Measurements from ENCODE around the gene CAMSAP2. TPM values are rescaled to one million over a fixed set of nuclear protein-coding genes. Genes with fewer than 3 reads are reported as not detected.

CAMSAP2 gene
- total and polyA plus RNA-seq, 2 of the 8 experiments (the other 6 are each of a cell fraction or from before 2014, with no cell fraction given): 4.2 to 27.6 TPM

GRCh38 chr1:200714504-200715187 is 24.0 kb upstream of the CAMSAP2 start:
- Histone ChIP-seq H3K79me2 (ENCODE audit: control insufficient read depth in 1 of 2, insufficient read depth in 2 of 2, low read length in 2 of 2) (no peaks in the 10 kb centered on the region), H3K4me3 (ENCODE audit: extremely low read depth in 1 of 4, insufficient read depth in 2 of 4, low read depth in 3 of 4, low read length in 4 of 4) (no peak overlapping the region), H3K23ac (ENCODE audit: insufficient read length) (no peak overlapping the region), H3K56ac (replicated peaks; ENCODE audit: insufficient read length, low read depth, low read length) (no peak overlapping the region), H3K4ac (replicated peaks; ENCODE audit: insufficient read length, low read depth, low read length) (no peak overlapping the region), H2BK120ac (replicated peaks; ENCODE audit: low read depth, low read length) (no peak overlapping the region), H2BK20ac (ENCODE audit: low read length) (no peak overlapping the region), H2AFZ (ENCODE audit: low read length) (no peak overlapping the region), H3K4me2 (ENCODE audit: insufficient read depth in 1 of 2, low read depth in 2 of 2, low read length in 2 of 2) (no peak overlapping the region), H4K20me1 (replicated peaks in 1 of 2; ENCODE audit: control insufficient read depth in 1 of 2, insufficient read depth in 2 of 2, low read length in 2 of 2) (no peaks in the 10 kb centered on the region), H2AK5ac (ENCODE audit: low read depth, low read length) (no peak overlapping the region), H2BK5ac (ENCODE audit: low read depth, low read length) (no peak overlapping the region), H3K14ac (ENCODE audit: insufficient read length) (no peak overlapping the region), H3K4me1 (replicated peaks in 1 of 4; ENCODE audit: control insufficient read depth in 3 of 4, insufficient read depth in 4 of 4, low read length in 3 of 4) (no peaks in the 10 kb centered on the region), H4K91ac (replicated peaks; ENCODE audit: insufficient read length, low read length) (no peak overlapping the region), H3K27ac (ENCODE audit: low read depth, low read length) (no peak overlapping the region), H2BK12ac (ENCODE audit: low read depth, low read length) (no peak overlapping the region), H3K27me3 (replicated peaks in 1 of 4; ENCODE audit: control insufficient read depth in 3 of 4, extremely low read depth in 1 of 4, insufficient read depth in 3 of 4, low read length in 3 of 4) (no peaks in the 10 kb centered on the region), H2BK15ac (ENCODE audit: low read length) (no peak overlapping the region), H3K36me3 (ENCODE audit: control insufficient read depth in 2 of 4, insufficient read depth in 4 of 4, low read length in 3 of 4) (no peaks in the 10 kb centered on the region), H4K8ac (ENCODE audit: extremely low read depth, insufficient read depth, low read length) (no peak overlapping the region), H3K9ac (replicated peaks in 1 of 4; ENCODE audit: extremely low read depth in 1 of 4, low read depth in 3 of 4, low read length in 3 of 4) (no peak overlapping the region), H3K23me2 (ENCODE audit: low read depth, low read length) (no peaks in the 10 kb centered on the region), H3K79me1 (ENCODE audit: low read depth, low read length) (no peaks in the 10 kb centered on the region), H3K9me3 (ENCODE audit: insufficient read depth in 2 of 2, low read depth in 1 of 2, low read length in 1 of 2) (no peaks in the 10 kb centered on the region), H4K5ac (ENCODE audit: insufficient read length, low read depth, low read length) (no peak overlapping the region), H3K18ac (ENCODE audit: extremely low read depth, low read length) (no peak overlapping the region)
- FAIRE-seq (no peak), DNase-seq (ENCODE audit: low read depth in 1 of 2, low spot score in 2 of 2) (no peak)
- ChIA-PET POLR2A (ENCODE audit: partially characterized antibody) (no interaction called here), CTCF (ENCODE audit: partially characterized antibody) (interaction anchor here (1.0 kb wide), 1 partner anchor 17 kb away, joined by 3 read pairs; no protein-coding TSS in a partner anchor)
- 90% methylated on average over 2 of the region's 2 CpGs; no CpG with 5 or more reads in 1 of the 2 experiments for WGBS, 2 experiments (ENCODE audit: extremely low coverage in 1 of 2, insufficient coverage in 1 of 2, insufficient read length in 1 of 2, insufficient replicate concordance in 2 of 2, low coverage in 1 of 2, low lambda C conversion rate in 2 of 2, missing lambda C conversion rate in 1 of 2)
- TF ChIP-seq SIRT6 (IDR thresholded peaks at IDR 0.05; ENCODE audit: low read length) (no peak), CHD1 (IDR thresholded peaks at IDR 0.05; ENCODE audit: low read depth, low read length) (no peak), SP1 (IDR thresholded peaks at IDR 0.05; ENCODE audit: low read depth, low read length) (no peak), TAF1 (IDR thresholded peaks at IDR 0.05; ENCODE audit: low read depth, low read length) (no peak), JUND (IDR thresholded peaks at IDR 0.05; ENCODE audit: low read length) (no peak), CBX5 (IDR thresholded peaks at IDR 0.05; ENCODE audit: low read depth, low read length) (no peak), USF2 (IDR thresholded peaks at IDR 0.05; ENCODE audit: low read length) (no peak), RAD21 (IDR thresholded peaks at IDR 0.05 in 1 of 2, conservative IDR thresholded peaks at IDR 0.05 in 1 of 2; ENCODE audit: low read depth in 2 of 2, low read length in 2 of 2) (no peak), TCF12 (IDR thresholded peaks at IDR 0.05; ENCODE audit: low read depth, low read length) (no peak), CTBP2 (IDR thresholded peaks at IDR 0.05; ENCODE audit: borderline replicate concordance, insufficient read depth, insufficient read length, low read length) (no peak), PHF8 (conservative IDR thresholded peaks at IDR 0.05; ENCODE audit: low read depth, low read length) (no peak), SIN3A (conservative IDR thresholded peaks at IDR 0.05 in 1 of 2, IDR thresholded peaks at IDR 0.05 in 1 of 2; ENCODE audit: low read depth in 1 of 2, low read length in 2 of 2) (no peak)
